OCI-LY1 (cell line): ENCODE data around the gene DPYSL3.

Source experiments
- H2AFZ ChIP-seq: fragments of 200-600 bp; sonication (generic), shearing (Covaris generic); 2 replicates; pipeline ENCODE4 v1.6.0; 2014; ENCODE audit warnings: antibody characterized with exemption, mild to moderate bottlenecking, low read length
- H3F3A ChIP-seq: fragments of 200-600 bp; sonication (generic), shearing (Covaris generic); 2 replicates; pipeline ENCODE4 v1.6.0; 2014; ENCODE audit warnings: mild to moderate bottlenecking, antibody characterized with exemption, low read length, moderate library complexity; ENCODE audit not compliant: insufficient read depth
- H3K27ac ChIP-seq: fragments of 200-600 bp; sonication (generic); 2 replicates; pipeline ENCODE4 v1.5.1; 2014; ENCODE audit warnings: low read length, mixed run types, mild to moderate bottlenecking, low read depth; ENCODE audit not compliant: poor library complexity, severe bottlenecking
- H3K27me3 ChIP-seq: fragments of 200-600 bp; sonication (generic); 2 replicates; pipeline ENCODE4 v1.6.0; 2014; ENCODE audit warnings: antibody characterized with exemption, mild to moderate bottlenecking, low read length, moderate library complexity; ENCODE audit not compliant: insufficient read depth
- H3K36me3 ChIP-seq: fragments of 200-600 bp; sonication (generic); 2 replicates; pipeline ENCODE4 v1.6.1; 2014; ENCODE audit warnings: mild to moderate bottlenecking, antibody characterized with exemption, low read length, moderate library complexity, mixed read lengths; ENCODE audit not compliant: insufficient read depth
- H3K4me1 ChIP-seq: fragments of 200-600 bp; sonication (generic); 2 replicates; pipeline ENCODE4 v1.5.1; 2014; ENCODE audit warnings: mild to moderate bottlenecking, low read length, moderate library complexity; ENCODE audit not compliant: insufficient read depth, severe bottlenecking
- H3K4me2 ChIP-seq: fragments of 200-600 bp; sonication (generic), shearing (Covaris generic); 2 replicates; pipeline ENCODE4 v1.6.1; 2014; ENCODE audit warnings: low read length
- H3K4me3 ChIP-seq: fragments of 200-600 bp; sonication (generic); 2 replicates; pipeline ENCODE4 v1.5.1; 2014; ENCODE audit warnings: low read length, low read depth, mild to moderate bottlenecking, mixed read lengths; ENCODE audit not compliant: poor library complexity, severe bottlenecking
- H3K79me2 ChIP-seq: fragments of 200-600 bp; shearing (Covaris generic); 2 replicates; pipeline ENCODE4 v1.6.1; 2016; ENCODE audit warnings: mixed run types, low read length, mixed read lengths; ENCODE audit not compliant: insufficient read depth
- H3K9ac ChIP-seq: fragments of 200-600 bp; sonication (generic), shearing (Covaris generic); 2 replicates; pipeline ENCODE4 v1.6.1; 2014; ENCODE audit warnings: mild to moderate bottlenecking, low read length, mixed read lengths
- H3K9me2 ChIP-seq: fragments of 200-600 bp; sonication (generic), shearing (Covaris generic); 2 replicates; pipeline ENCODE4 v1.6.1; 2014; ENCODE audit warnings: low read depth, mild to moderate bottlenecking, low read length, mixed read lengths
- H3K9me3 ChIP-seq: fragments of 200-600 bp; shearing (Covaris generic); 2 replicates; pipeline ENCODE4 v1.6.1; 2014; ENCODE audit warnings: low read length, mixed read lengths
- H4K20me1 ChIP-seq: fragments of 200-600 bp; sonication (generic), shearing (Covaris generic); 2 replicates; pipeline ENCODE4 v1.6.0; 2016; ENCODE audit warnings: mild to moderate bottlenecking, low read length; ENCODE audit not compliant: insufficient read depth
- EZH2 ChIP-seq: fragments of 200-600 bp; sonication (generic), shearing (Covaris generic); IDR thresholded peaks from 2 replicates; pipeline ENCODE4 v1.8.0; 2017; ENCODE audit warnings: borderline replicate concordance, mixed run types, mild to moderate bottlenecking, antibody characterized with exemption, low read length, moderate library complexity, mixed read lengths
- TF ChIP-seq, protein P1 (sequence below): fragments of 200-600 bp; sonication (generic), shearing (Covaris generic); IDR thresholded peaks from 2 replicates; pipeline ENCODE4 v1.5.1; 2017; ENCODE audit warnings: mild to moderate bottlenecking, antibody characterized with exemption, low read length, moderate library complexity, mixed read lengths

Gene DPYSL3

DNA sequence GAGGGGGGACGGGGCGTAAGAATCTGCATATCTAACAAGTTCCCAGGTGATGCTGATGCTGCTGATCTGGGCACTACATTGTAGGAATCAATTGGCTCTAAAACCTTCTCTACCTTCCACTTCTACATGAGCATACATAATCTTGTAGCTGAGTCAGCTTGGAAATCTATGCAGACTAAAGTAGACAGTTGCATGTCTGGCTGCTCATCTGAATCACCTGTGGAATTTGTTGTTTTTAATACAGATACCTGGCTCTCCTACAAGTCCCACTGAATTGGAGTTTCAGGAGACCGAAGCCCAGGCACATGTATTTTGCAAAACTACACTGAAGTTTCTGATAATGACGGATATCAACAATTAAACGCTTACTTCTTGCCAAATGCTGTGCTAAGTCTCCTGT lies 161.4 kb downstream of the DPYSL3 start:
- TF ChIP-seq EZH2, result no peak
- TF ChIP-seq, protein P1, sequence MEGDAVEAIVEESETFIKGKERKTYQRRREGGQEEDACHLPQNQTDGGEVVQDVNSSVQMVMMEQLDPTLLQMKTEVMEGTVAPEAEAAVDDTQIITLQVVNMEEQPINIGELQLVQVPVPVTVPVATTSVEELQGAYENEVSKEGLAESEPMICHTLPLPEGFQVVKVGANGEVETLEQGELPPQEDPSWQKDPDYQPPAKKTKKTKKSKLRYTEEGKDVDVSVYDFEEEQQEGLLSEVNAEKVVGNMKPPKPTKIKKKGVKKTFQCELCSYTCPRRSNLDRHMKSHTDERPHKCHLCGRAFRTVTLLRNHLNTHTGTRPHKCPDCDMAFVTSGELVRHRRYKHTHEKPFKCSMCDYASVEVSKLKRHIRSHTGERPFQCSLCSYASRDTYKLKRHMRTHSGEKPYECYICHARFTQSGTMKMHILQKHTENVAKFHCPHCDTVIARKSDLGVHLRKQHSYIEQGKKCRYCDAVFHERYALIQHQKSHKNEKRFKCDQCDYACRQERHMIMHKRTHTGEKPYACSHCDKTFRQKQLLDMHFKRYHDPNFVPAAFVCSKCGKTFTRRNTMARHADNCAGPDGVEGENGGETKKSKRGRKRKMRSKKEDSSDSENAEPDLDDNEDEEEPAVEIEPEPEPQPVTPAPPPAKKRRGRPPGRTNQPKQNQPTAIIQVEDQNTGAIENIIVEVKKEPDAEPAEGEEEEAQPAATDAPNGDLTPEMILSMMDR, result no peak
- H2AFZ ChIP-seq, result no peak overlapping the region
- H3K27ac ChIP-seq, result no peak overlapping the region
- no peak overlapping the region for H3K4me2 ChIP-seq
- no peaks in the 10 kb centered on the region for H3K79me2 ChIP-seq
- H3K9me2 ChIP-seq, result no peaks in the 10 kb centered on the region
- no peaks in the 10 kb centered on the region for H3F3A ChIP-seq
- H3K4me3 ChIP-seq, result no peak overlapping the region
- no peaks in the 10 kb centered on the region for H3K27me3 ChIP-seq
- H3K4me1 ChIP-seq, result no peaks in the 10 kb centered on the region
- H3K9ac ChIP-seq, result no peak overlapping the region
- H3K36me3 ChIP-seq, result no peaks in the 10 kb centered on the region
- no peaks in the 10 kb centered on the region for H4K20me1 ChIP-seq
- H3K9me3 ChIP-seq, result no peaks in the 10 kb centered on the region

- no peaks in the 10 kb centered on the region for H3K9me3 ChIP-seq
- TF ChIP-seq EZH2, result no peak
- TF ChIP-seq, protein P1, result no peak
- H3K4me1 ChIP-seq, result no peaks in the 10 kb centered on the region
- no peak overlapping the region for H2AFZ ChIP-seq
- no peaks in the 10 kb centered on the region for H3K79me2 ChIP-seq
- H3F3A ChIP-seq, result no peaks in the 10 kb centered on the region
- H3K27me3 ChIP-seq, result no peaks in the 10 kb centered on the region
- no peaks in the 10 kb centered on the region for H3K36me3 ChIP-seq
- no peaks in the 10 kb centered on the region for H4K20me1 ChIP-seq
- no peak overlapping the region for H3K4me2 ChIP-seq
- H3K9ac ChIP-seq, result no peak overlapping the region
- H3K9me2 ChIP-seq, result no peaks in the 10 kb centered on the region
- H3K27ac ChIP-seq, result no peak overlapping the region
- H3K4me3 ChIP-seq, result no peak overlapping the region
Measured at GRCh38 chr5:147348046-147348445, 161.8 kb downstream of the DPYSL3 start.

- H3K27me3 ChIP-seq, result no peaks in the 10 kb centered on the region
- H3K9ac ChIP-seq, result no peak overlapping the region
- no peak overlapping the region for H3K4me2 ChIP-seq
- H3K4me1 ChIP-seq, result no peaks in the 10 kb centered on the region
- H3F3A ChIP-seq, result no peaks in the 10 kb centered on the region
- H3K79me2 ChIP-seq, result no peaks in the 10 kb centered on the region
- H3K4me3 ChIP-seq, result no peak overlapping the region
- no peaks in the 10 kb centered on the region for H3K9me2 ChIP-seq
- H3K36me3 ChIP-seq, result no peaks in the 10 kb centered on the region
- H4K20me1 ChIP-seq, result no peaks in the 10 kb centered on the region
- no peaks in the 10 kb centered on the region for H3K9me3 ChIP-seq
- H2AFZ ChIP-seq, result no peak overlapping the region
- TF ChIP-seq, protein P1, result no peak; the same call in 1 of the 2 replicates
- no peak for TF ChIP-seq EZH2
- no peak overlapping the region for H3K27ac ChIP-seq
Measured at GRCh38 chr5:147346006-147346561, 163.8 kb downstream of the DPYSL3 start.
